ENCODE data around the gene FNIP2.

GRCh38 chr4:158857951-158858350, 89.1 kb downstream of the FNIP2 start:
- TF ChIP-seq CTCF (IDR thresholded peaks at IDR 0.05) (no peak), POLR2AphosphoS5 (IDR thresholded peaks at IDR 0.05) (no peak), POLR2A (IDR thresholded peaks at IDR 0.05) (no peak)

Data from prostate gland (tissue), 2 donors.